C4-2B (cell line): ENCODE data around the gene PCDHGA11.
A peak's percentile ranks its signal among the peaks of the same experiment; 100 is the strongest.
"Not testable (repeated sequence)": the region's sequence is repeated elsewhere in the genome, so short reads cannot be mapped to it uniquely, and the experiment has no call there.

Experiments used
- H3K27ac ChIP-seq: fragments of 450-650 bp; 2 replicates; pipeline ENCODE4 v1.5.1; 2017
- CTCF ChIP-seq: fragments of 450-650 bp; conservative IDR thresholded peaks from 2 replicates; pipeline ENCODE4 v1.5.1; 2017; ENCODE audit warnings: mild to moderate bottlenecking
- ZFX ChIP-seq: fragments of 450-650 bp; IDR thresholded peaks from 2 replicates; pipeline ENCODE4 v1.6.1; 2017

PCDHGA11 gene

GRCh38 chr5:141420855-141421488 lies at the start of gene PCDHGA11:
Gene PCDHGA11 (plus strand): TSS chr5:141421051. CDS start chr5:141421228, 177 bp downstream.
- H3K27ac ChIP-seq: no peak within 1 kb of the TSS
- TF ChIP-seq CTCF: peak; percentile 86
- TF ChIP-seq ZFX: no peak

- no peak overlapping the region for H3K27ac ChIP-seq
- TF ChIP-seq CTCF (no peak), ZFX (no peak)
These were observed 49.0 kb upstream of the PCDHGA11 start for GRCh38 chr5:141371572-141372475.

- TF ChIP-seq CTCF (peak; percentile 75), ZFX (no peak)
- no peak within 1 kb of the TSS for H3K27ac ChIP-seq
These were observed 47.1 kb upstream of the PCDHGA11 start, which contains the start of gene PCDHGA6 for GRCh38 chr5:141373673-141374317. Gene PCDHGA6 (plus strand): TSS chr5:141373891. CDS start chr5:141374084, 193 bp downstream.

DNA sequence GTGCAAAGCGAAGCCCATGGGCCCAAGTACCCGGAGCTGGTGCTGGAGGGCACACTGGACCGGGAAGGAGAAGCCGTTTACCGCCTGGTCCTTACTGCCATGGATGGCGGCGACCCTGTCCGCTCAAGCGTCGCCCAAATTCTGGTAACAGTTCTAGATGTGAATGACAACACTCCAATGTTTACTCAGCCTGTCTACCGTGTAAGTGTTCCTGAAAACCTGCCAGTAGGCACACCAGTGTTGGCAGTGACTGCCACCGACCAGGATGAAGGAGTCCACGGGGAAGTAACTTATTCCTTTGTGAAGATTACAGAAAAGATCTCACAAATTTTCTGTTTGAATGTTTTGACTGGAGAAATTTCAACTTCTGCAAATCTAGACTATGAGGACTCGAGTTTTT lies 46.2 kb upstream of the PCDHGA11 start:
- no peak overlapping the region for H3K27ac ChIP-seq
- TF ChIP-seq ZFX (no peak), CTCF (no peak)

GRCh38 chr5:141375444-141376155 lies 45.3 kb upstream of the PCDHGA11 start:
- not testable (repeated sequence) for H3K27ac ChIP-seq
- peak; percentile 41 for TF ChIP-seq CTCF

GRCh38 chr5:141382469-141383294 lies 38.2 kb upstream of the PCDHGA11 start, which contains the start of gene PCDHGA7:
Gene PCDHGA7 (plus strand): TSS chr5:141382742. CDS start chr5:141382900, 158 bp downstream.
- H3K27ac ChIP-seq: no peak within 1 kb of the TSS

More at GRCh38 chr5:141382469-141383294, 38.2 kb upstream of the PCDHGA11 start, which contains the start of gene PCDHGA7:
- no peak for TF ChIP-seq ZFX
- peak; percentile 74 for TF ChIP-seq CTCF
